H1 (cell line): ENCODE data around the gene SCAPER. TPM values are rescaled to one million over a fixed set of nuclear protein-coding genes. Genes with fewer than 3 reads are reported as not detected.

Experiments used
- CTCF ChIA-PET: fragments of 300-600 bp; sonication (Branson Sonifier 250); formaldehyde crosslinking; loops from one replicate; lab custom pipeline; 2021; ENCODE audit not compliant: partially characterized antibody; lab: Charles Lee
- POLR2A ChIA-PET: fragments of 300-600 bp; sonication (Branson Sonifier 250); formaldehyde crosslinking; loops from one replicate; lab custom pipeline; 2021; ENCODE audit warnings: inconsistent platforms; ENCODE audit not compliant: partially characterized antibody; lab: Charles Lee
- DNase-seq, 2 experiments: peaks; one replicate each; pipeline versions ENCODE4 v3.0.0 to v3.0.0-alpha.2; 2010 to 2022; ENCODE audit warnings: low spot score in 2 of 2, low read depth in 1 of 2, mixed read lengths in 1 of 2
- FAIRE-seq: peaks from 2 replicates; lab custom pipeline; 2011; peaks lifted over from hg19 to GRCh38; lab: Jason Lieb, UNC
- H2AFZ ChIP-seq: 2 replicates; pipeline ENCODE4 v1.8.1; 2012; ENCODE audit warnings: low read length, inconsistent platforms
- H2AK5ac ChIP-seq: 2 replicates; pipeline ENCODE4 v1.6.1; 2013; ENCODE audit warnings: low read depth, low read length
- H2BK120ac ChIP-seq: replicated peaks from 2 replicates; pipeline ENCODE3; 2013; ENCODE audit warnings: low read depth, low read length, inconsistent platforms
- H2BK12ac ChIP-seq: 2 replicates; pipeline ENCODE4 v1.6.1; 2013; ENCODE audit warnings: low read depth, low read length
- H2BK15ac ChIP-seq: 2 replicates; pipeline ENCODE4 v1.6.1; 2013; ENCODE audit warnings: low read length
- H2BK20ac ChIP-seq: 2 replicates; pipeline ENCODE4 v1.6.1; 2013; ENCODE audit warnings: low read length
- H2BK5ac ChIP-seq: 2 replicates; pipeline ENCODE4 v1.6.1; 2013; ENCODE audit warnings: low read depth, low read length
- H3K14ac ChIP-seq: 2 replicates; pipeline ENCODE4 v1.6.1; 2013; ENCODE audit warnings: inconsistent platforms; ENCODE audit not compliant: insufficient read length
- H3K18ac ChIP-seq: 2 replicates; pipeline ENCODE4 v1.6.1; 2013; ENCODE audit warnings: low read length; ENCODE audit errors: extremely low read depth
- H3K23ac ChIP-seq: 2 replicates; pipeline ENCODE4 v1.6.1; 2013; ENCODE audit warnings: inconsistent platforms; ENCODE audit not compliant: insufficient read length
- H3K23me2 ChIP-seq: 2 replicates; pipeline ENCODE4 v1.6.1; 2013; ENCODE audit warnings: low read depth, low read length
- H3K27ac ChIP-seq: 2 replicates; pipeline ENCODE4 v1.6.1; 2011; ENCODE audit warnings: low read depth, low read length, inconsistent platforms
- H3K27me3 ChIP-seq, 4 experiments: replicated peaks in 1 of 4; 1 replicate in 1 of 4; 2 replicates in 3 of 4; pipeline versions ENCODE4 v1.6.1 to v1.8.1; 2011 to 2013; ENCODE audit warnings: low read length in 3 of 4, mild to moderate bottlenecking in 3 of 4, inconsistent platforms in 2 of 4, mixed read lengths in 2 of 4, moderate library complexity in 1 of 4; ENCODE audit not compliant: control insufficient read depth in 3 of 4, insufficient read depth in 3 of 4; ENCODE audit errors: extremely low read depth in 1 of 4
- H3K36me3 ChIP-seq, 4 experiments: 2 replicates each; pipeline versions ENCODE4 v1.6.1 to v1.8.1; 2011 to 2013; ENCODE audit warnings: mild to moderate bottlenecking in 4 of 4, low read length in 3 of 4, moderate library complexity in 2 of 4, control low read depth in 1 of 4, inconsistent platforms in 1 of 4; ENCODE audit not compliant: insufficient read depth in 4 of 4, control insufficient read depth in 2 of 4
- H3K4ac ChIP-seq: replicated peaks from 2 replicates; pipeline ENCODE3; 2013; ENCODE audit warnings: low read length, low read depth, mixed read lengths, inconsistent platforms; ENCODE audit not compliant: insufficient read length
- H3K4me1 ChIP-seq, 4 experiments: replicated peaks in 1 of 4; 1 replicate in 1 of 4; 2 replicates in 3 of 4; pipeline versions ENCODE4 v1.6.1 to v1.8.1; 2011 to 2013; ENCODE audit warnings: low read length in 3 of 4, inconsistent platforms in 2 of 4, mixed read lengths in 1 of 4; ENCODE audit not compliant: insufficient read depth in 4 of 4, control insufficient read depth in 3 of 4
- H3K4me2 ChIP-seq, 2 experiments: 2 replicates each; pipeline versions ENCODE4 v1.6.1 to v1.8.1; 2011 to 2013; ENCODE audit warnings: low read depth in 2 of 2, low read length in 2 of 2, control low read depth in 1 of 2, inconsistent platforms in 1 of 2, mild to moderate bottlenecking in 1 of 2; ENCODE audit not compliant: insufficient read depth in 1 of 2
- H3K4me3 ChIP-seq, 4 experiments: fragments of 200-600, 300-600 bp in 1 of 4; sonication (generic), shearing (Covaris generic), sonication (Bioruptor Twin) in 1 of 4; 2 replicates each; pipeline versions ENCODE4 v1.5.1 to v1.8.1; 2011 to 2016; ENCODE audit warnings: low read length in 4 of 4, low read depth in 3 of 4, control low read depth in 2 of 4, inconsistent platforms in 2 of 4, mild to moderate bottlenecking in 2 of 4, mixed read lengths in 1 of 4, moderate library complexity in 1 of 4; ENCODE audit not compliant: insufficient read depth in 2 of 4; ENCODE audit errors: extremely low read depth in 1 of 4
- H3K56ac ChIP-seq: replicated peaks from 2 replicates; pipeline ENCODE3; 2013; ENCODE audit warnings: low read depth, mild to moderate bottlenecking, mixed read lengths, low read length, inconsistent platforms; ENCODE audit not compliant: insufficient read length
- H3K79me1 ChIP-seq: 2 replicates; pipeline ENCODE4 v1.6.1; 2013; ENCODE audit warnings: low read depth, low read length, control low read depth
- H3K79me2 ChIP-seq, 2 experiments: 2 replicates each; pipeline versions ENCODE4 v1.6.1 to v1.8.1; 2012 to 2013; ENCODE audit warnings: low read length in 2 of 2, mild to moderate bottlenecking in 2 of 2, inconsistent platforms in 1 of 2; ENCODE audit not compliant: insufficient read depth in 2 of 2, control insufficient read depth in 1 of 2
- H3K9ac ChIP-seq, 4 experiments: replicated peaks in 1 of 4; 1 replicate in 1 of 4; 2 replicates in 3 of 4; pipeline versions ENCODE4 v1.6.1 to v1.8.1; 2011 to 2013; ENCODE audit warnings: low read depth in 3 of 4, low read length in 3 of 4, control low read depth in 2 of 4, mild to moderate bottlenecking in 2 of 4, moderate library complexity in 2 of 4, inconsistent platforms in 1 of 4; ENCODE audit errors: extremely low read depth in 1 of 4
- H3K9me3 ChIP-seq, 2 experiments: 2 replicates each; pipeline versions ENCODE4 v1.6.1 to v1.8.1; 2012 to 2013; ENCODE audit warnings: mild to moderate bottlenecking in 2 of 2, moderate library complexity in 2 of 2, control low read depth in 1 of 2, inconsistent platforms in 1 of 2, low read depth in 1 of 2, low read length in 1 of 2, mixed read lengths in 1 of 2; ENCODE audit not compliant: insufficient read depth in 2 of 2
- H4K20me1 ChIP-seq, 2 experiments: replicated peaks in 1 of 2; 2 replicates each; pipeline versions ENCODE3 to v1.8.1; 2011 to 2013; ENCODE audit warnings: inconsistent platforms in 2 of 2, low read length in 2 of 2, mild to moderate bottlenecking in 1 of 2; ENCODE audit not compliant: insufficient read depth in 2 of 2, control insufficient read depth in 1 of 2
- H4K5ac ChIP-seq: 2 replicates; pipeline ENCODE4 v1.6.1; 2013; ENCODE audit warnings: low read length, low read depth, mixed read lengths, inconsistent platforms; ENCODE audit not compliant: insufficient read length
- H4K8ac ChIP-seq: 2 replicates; pipeline ENCODE4 v1.8.0; 2013; ENCODE audit warnings: mild to moderate bottlenecking, moderate library complexity, low read length, inconsistent platforms; ENCODE audit not compliant: insufficient read depth; ENCODE audit errors: extremely low read depth
- H4K91ac ChIP-seq: replicated peaks from 2 replicates; pipeline ENCODE3; 2013; ENCODE audit warnings: low read length, mixed read lengths, inconsistent platforms; ENCODE audit not compliant: insufficient read length
- CBX8 ChIP-seq: fragments of 300-800, 300-1000 bp; sonication (generic); IDR thresholded peaks from 2 replicates; pipeline ENCODE4 v1.7.1; 2016; ENCODE audit warnings: low read depth, low read length, borderline replicate concordance
- EGR1 ChIP-seq: IDR thresholded peaks from 2 replicates; pipeline ENCODE4 v1.6.1; 2011; ENCODE audit warnings: low read depth, low read length, borderline replicate concordance
- GABPA ChIP-seq: IDR thresholded peaks from 2 replicates; pipeline ENCODE4 v1.6.1; 2011; ENCODE audit warnings: mild to moderate bottlenecking, low read length, moderate library complexity, borderline replicate concordance; ENCODE audit not compliant: insufficient read depth
- JUND ChIP-seq: IDR thresholded peaks from 2 replicates; pipeline ENCODE4 v1.6.1; 2011; ENCODE audit warnings: mild to moderate bottlenecking, improper control_type of control experiment, low read length
- POLR2AphosphoS5 ChIP-seq: IDR thresholded peaks from 2 replicates; pipeline ENCODE4 v1.6.1; 2011; ENCODE audit warnings: low read depth, low read length
- RNF2 ChIP-seq: fragments of 200-900, 300-1000 bp; sonication (generic); IDR thresholded peaks from 2 replicates; pipeline ENCODE4 v1.7.1; 2016; ENCODE audit warnings: borderline replicate concordance, low read depth, mild to moderate bottlenecking, antibody characterized with exemption, low read length; ENCODE audit not compliant: poor library complexity, severe bottlenecking; ENCODE audit errors: missing control alignments
- SIX5 ChIP-seq: IDR thresholded peaks from 2 replicates; pipeline ENCODE4 v1.6.1; 2011; ENCODE audit warnings: mild to moderate bottlenecking, low read depth, low read length
- TAF1 ChIP-seq: IDR thresholded peaks from 2 replicates; pipeline ENCODE4 v1.6.1; 2011; ENCODE audit warnings: mild to moderate bottlenecking, low read depth, low read length
- TBP ChIP-seq: IDR thresholded peaks from 2 replicates; pipeline ENCODE4 v1.6.1; 2011; ENCODE audit warnings: low read depth, low read length, improper control_type of control experiment
- YY1 ChIP-seq: IDR thresholded peaks from 2 replicates; pipeline ENCODE4 v1.6.1; 2011; ENCODE audit warnings: low read depth, mild to moderate bottlenecking, low read length
- WGBS, 2 experiments: shearing (Covaris generic) in 1 of 2; methylation state at CpG; one replicate each; pipeline versions ENCODE4 v1.1.6 to v1.1.7; 2013 to 2015; ENCODE audit warnings: low lambda C conversion rate in 2 of 2, mixed read lengths in 2 of 2, inconsistent platforms in 1 of 2, low coverage in 1 of 2, missing lambda C conversion rate in 1 of 2; ENCODE audit not compliant: insufficient replicate concordance in 2 of 2, insufficient coverage in 1 of 2, insufficient read length in 1 of 2; ENCODE audit errors: extremely low coverage in 1 of 2, missing lambda C conversion rate in 1 of 2; 5-methylcytosine and 5-hydroxymethylcytosine counted together
- polyA plus RNA-seq, 7 experiments: library from polyadenylated mRNA; depleted of rRNA in 3 of 7; stranded (reverse) in 5 of 7; unstranded in 2 of 7; fragments of >200 nt in 5 of 7; fragments of 200-250 nt in 2 of 7; gene quantifications; 1 replicate in 5 of 7; 2 replicates in 1 of 7; 4 replicates in 1 of 7; pipeline versions ENCODE4 v1.2.1 to v1.2.3, GENCODE V29; 2011 to 2013; ENCODE audit warnings: missing spikeins in 2 of 7, mixed read lengths in 2 of 7
- total RNA-seq: library from RNA; stranded (reverse); fragmentation: NEBNext Ultra II Directional; extraction: Animal tissue kit (Norgen Biotek cat#: 25700); gene quantifications from 2 replicates; pipeline ENCODE4 v1.2.1, GENCODE V29; 2021
- TF ChIP-seq, protein P1 (sequence below): IDR thresholded peaks from 2 replicates; pipeline ENCODE4 v1.6.1; 2012; ENCODE audit warnings: inconsistent platforms

SCAPER gene
- total and polyA plus RNA-seq, 2 of the 8 experiments (the other 6 are each of a cell fraction or from before 2014, with no cell fraction given): 1.6 to 6.8 TPM

DNA sequence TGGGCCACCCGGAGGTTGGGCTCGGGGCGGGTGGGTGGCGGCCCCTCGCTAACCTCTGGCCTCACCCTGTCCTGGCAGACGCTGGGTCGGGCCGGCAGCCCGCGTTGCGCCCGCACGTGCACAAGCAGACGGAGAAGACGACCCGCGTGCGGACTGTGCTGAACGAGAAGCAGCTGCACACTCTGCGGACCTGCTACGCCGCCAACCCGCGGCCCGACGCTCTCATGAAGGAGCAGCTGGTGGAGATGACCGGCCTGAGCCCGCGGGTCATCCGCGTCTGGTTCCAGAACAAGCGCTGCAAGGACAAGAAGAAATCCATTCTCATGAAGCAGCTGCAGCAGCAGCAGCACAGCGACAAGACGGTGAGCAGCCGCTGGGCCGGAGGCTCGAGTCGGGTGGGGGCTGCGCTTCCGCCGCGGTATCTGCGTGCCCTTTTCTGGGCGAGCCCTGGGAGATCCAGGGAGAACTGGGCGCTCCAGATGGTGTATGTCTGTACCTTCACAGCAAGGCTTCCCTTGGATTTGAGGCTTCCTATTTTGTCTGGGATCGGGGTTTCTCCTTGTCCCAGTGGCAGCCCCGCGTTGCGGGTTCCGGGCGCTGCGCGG lies 564.8 kb downstream of the SCAPER start:
- Histone ChIP-seq H3K27ac (no peak overlapping the region), H3K4me2 (peak overlapping the region; percentile 77 to 80), H3K79me1 (no peaks in the 10 kb centered on the region), H3K9ac (no peak overlapping the region), H3K56ac (no peak overlapping the region), H2AK5ac (no peak overlapping the region), H3K4ac (no peak overlapping the region), H3K9me3 (peaks cover 0 to 10% of the 10 kb centered on the region in 2 experiments; a peak in 1 of 4 replicates), H3K23ac (no peak overlapping the region), H3K23me2 (peaks cover 11% of the 10 kb centered on the region; the same call in 1 of the 2 replicates), H3K4me3 (peak overlapping the region; percentile 2 to 55 (median 30); a peak in 6 of 8 replicates), H4K8ac (peak overlapping the region; percentile 66; the same call in 1 of the 2 replicates), H2AFZ (peak overlapping the region; percentile 9; the same call in 1 of the 2 replicates), H3K27me3 (peaks cover 80 to 100% (median 90%) of the 10 kb centered on the region in 4 experiments), H4K5ac (no peak overlapping the region), H3K79me2 (no peaks in the 10 kb centered on the region), H2BK12ac (peak overlapping the region; percentile 80; the same call in 1 of the 2 replicates), H2BK120ac (no peak overlapping the region), H4K20me1 (peaks cover 11 to 29% of the 10 kb centered on the region in 2 experiments), H3K14ac (no peak overlapping the region), H4K91ac (peak overlapping the region; percentile 48), H2BK5ac (no peak overlapping the region; the same call in 1 of the 2 replicates), H3K18ac (peak overlapping the region; percentile 71; the same call in 1 of the 2 replicates), H2BK15ac (peak overlapping the region; percentile 72; the same call in 1 of the 2 replicates), H2BK20ac (no peak overlapping the region), H3K36me3 (peaks cover 0 to 26% (median 0%) of the 10 kb centered on the region in 4 experiments; a peak in 1 of 8 replicates), H3K4me1 (peaks cover 0 to 36% (median 24%) of the 10 kb centered on the region in 4 experiments; a peak in 6 of 7 replicates)
- 3% methylated on average over 43 of the region's 53 CpGs; no CpG with 5 or more reads in 1 of the 2 experiments for WGBS, 2 experiments
- ChIA-PET POLR2A (interaction anchor here (1.0 kb wide), 1 partner anchor 90 kb away, joined by 3 read pairs; no protein-coding TSS in a partner anchor), CTCF (interaction anchor here (0.6 to 1.7 kb wide), 4 partner anchors 10 to 156 kb away, joined by 3 to 4 read pairs (median 4); no protein-coding TSS in a partner anchor)
- FAIRE-seq (no peak), DNase-seq (peak in 1 of 2 experiments; percentile 68)
- no peak for TF ChIP-seq JUND
- TF ChIP-seq SIX5: no peak
- no peak for TF ChIP-seq GABPA
- peak; percentile 97 for TF ChIP-seq RNF2
- no peak for TF ChIP-seq EGR1
- no peak for TF ChIP-seq YY1
- no peak for TF ChIP-seq TAF1
- TF ChIP-seq, protein P1, sequence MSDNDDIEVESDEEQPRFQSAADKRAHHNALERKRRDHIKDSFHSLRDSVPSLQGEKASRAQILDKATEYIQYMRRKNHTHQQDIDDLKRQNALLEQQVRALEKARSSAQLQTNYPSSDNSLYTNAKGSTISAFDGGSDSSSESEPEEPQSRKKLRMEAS: peak; percentile 56; the same call in 1 of the 2 replicates
- no peak for TF ChIP-seq POLR2AphosphoS5
- TF ChIP-seq CBX8: peak; percentile 98
- TF ChIP-seq TBP: no peak
